NCI-H526 (cell line): ENCODE data around the gene RACGAP1.

Experiments
- DNase-seq, 2 experiments: peaks; one replicate each; lab custom pipeline; 2025; lab: John Stamatoyannopoulos, UW

The RACGAP1 gene

GRCh38 chr12:49941556-49942511, 83.5 kb downstream of the RACGAP1 start:
- peak; percentile 32 to 61 for DNase-seq

GRCh38 chr12:49939707-49940106, 85.6 kb downstream of the RACGAP1 start:
- DNase-seq = no peak

- no peak for DNase-seq
These were observed 86.0 kb downstream of the RACGAP1 start for GRCh38 chr12:49939307-49939706.
